Stimulated activated naive CD8-positive, alpha-beta T cell treated with anti-CD3 and anti-CD28 coated beads, Interleukin-15, Interleukin-2, amounts not matched to agents 100 U/mL and 50 U/mL, for 24 hours (primary cell): ENCODE measurements around the gene ARHGAP18.

Experiments
- ATAC-seq: fragments of 150-1000 bp; cut with Tn5 transposase; one replicate; pipeline ENCODE4 v1.10.0; 2021
- DNase-seq: peaks from one replicate; pipeline ENCODE4 v3.0.0; 2021

The ARHGAP18 gene

DNA sequence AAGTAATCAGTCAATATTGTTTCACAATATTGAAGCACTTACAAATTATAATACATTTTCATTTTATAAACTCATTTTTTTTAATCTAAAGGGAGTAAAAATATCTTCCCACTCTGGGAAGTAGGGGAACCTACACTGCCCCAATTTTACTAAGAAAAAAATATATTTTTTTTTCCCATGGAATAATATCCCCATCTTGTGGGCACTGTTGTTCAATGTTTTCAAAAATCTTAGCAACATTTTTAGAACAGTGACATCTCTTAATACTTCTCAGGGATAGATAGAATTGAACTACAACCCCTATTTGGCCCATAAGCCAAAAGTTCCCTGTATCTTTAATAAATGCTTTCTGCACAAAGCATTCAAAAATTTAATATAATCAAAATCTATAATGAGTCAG lies 42.9 kb downstream of the ARHGAP18 start:
- DNase-seq (no peak), ATAC-seq (no peak)

- ATAC-seq, result no peak
- no peak for DNase-seq
These were observed 44.4 kb downstream of the ARHGAP18 start for GRCh38 chr6:129665555-129665954.

- ATAC-seq, result no peak
- DNase-seq, result no peak
These were observed 46.4 kb downstream of the ARHGAP18 start for GRCh38 chr6:129663531-129663930.

DNA sequence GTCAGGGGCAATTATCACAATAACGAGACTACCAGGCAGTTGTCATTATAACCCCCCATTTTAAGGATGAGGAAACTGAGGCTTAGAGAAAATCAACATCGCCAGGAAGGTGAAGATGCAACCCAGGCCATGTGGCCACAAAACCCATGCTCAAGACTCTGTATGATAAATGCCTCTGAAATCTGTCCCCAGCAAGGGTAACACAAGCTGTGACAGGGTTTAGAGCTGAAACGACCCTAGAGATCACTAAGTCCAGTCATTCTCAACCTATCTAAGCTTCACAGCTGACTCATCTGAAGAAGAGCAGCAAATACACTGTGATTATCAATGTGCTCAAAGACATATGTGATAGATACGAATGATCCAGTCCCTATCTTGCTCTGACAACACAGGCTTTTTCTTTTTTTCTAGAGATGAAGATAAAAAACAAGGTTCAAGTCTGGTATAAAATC lies 47.0 kb downstream of the ARHGAP18 start:
- DNase-seq (no peak), ATAC-seq (peak; percentile 46)

GRCh38 chr6:129662406-129662766 lies 47.6 kb downstream of the ARHGAP18 start:
- DNase-seq (no peak), ATAC-seq (no peak)

- ATAC-seq, result no peak
- no peak for DNase-seq
These were observed 48.2 kb downstream of the ARHGAP18 start for GRCh38 chr6:129661536-129662405.

- ATAC-seq, result no peak
- DNase-seq, result no peak
These were observed 49.7 kb downstream of the ARHGAP18 start for GRCh38 chr6:129660346-129660676.

DNA sequence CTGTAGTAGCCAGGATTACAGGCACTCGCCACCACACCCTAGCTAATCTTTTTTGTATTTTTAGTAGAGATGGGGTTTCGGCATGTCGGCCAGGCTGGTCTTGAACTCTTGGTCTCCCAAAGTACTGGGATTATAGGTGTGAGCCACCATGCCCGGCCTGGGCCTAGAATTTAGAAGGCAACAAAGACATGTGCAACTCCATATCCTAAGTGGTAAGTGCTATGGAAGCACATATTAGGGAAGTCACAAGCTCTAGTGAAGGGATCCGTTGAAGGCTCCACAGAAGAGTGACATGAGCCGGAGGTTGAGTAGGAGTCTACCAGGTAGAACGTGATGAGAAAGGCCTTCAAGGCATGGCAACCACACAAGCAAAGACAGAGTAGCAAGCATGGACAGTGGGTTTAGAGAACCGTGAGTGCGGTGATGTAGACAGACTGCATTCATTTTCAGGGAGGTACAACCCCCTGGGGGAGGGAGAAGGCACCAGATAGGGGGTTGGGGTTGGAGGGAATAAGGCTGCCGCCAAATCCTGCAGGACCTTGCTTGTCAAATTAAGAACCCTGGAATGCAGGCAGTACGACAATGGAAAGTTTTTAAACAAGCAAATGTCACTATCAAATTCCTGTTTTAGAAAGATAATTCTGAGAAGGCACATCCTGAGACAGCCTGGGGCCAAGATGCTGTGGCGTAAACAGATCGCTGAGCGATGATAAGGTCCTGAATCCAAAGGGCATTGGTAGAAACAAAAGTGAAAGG lies 50.2 kb downstream of the ARHGAP18 start:
- DNase-seq, result no peak

DNA sequence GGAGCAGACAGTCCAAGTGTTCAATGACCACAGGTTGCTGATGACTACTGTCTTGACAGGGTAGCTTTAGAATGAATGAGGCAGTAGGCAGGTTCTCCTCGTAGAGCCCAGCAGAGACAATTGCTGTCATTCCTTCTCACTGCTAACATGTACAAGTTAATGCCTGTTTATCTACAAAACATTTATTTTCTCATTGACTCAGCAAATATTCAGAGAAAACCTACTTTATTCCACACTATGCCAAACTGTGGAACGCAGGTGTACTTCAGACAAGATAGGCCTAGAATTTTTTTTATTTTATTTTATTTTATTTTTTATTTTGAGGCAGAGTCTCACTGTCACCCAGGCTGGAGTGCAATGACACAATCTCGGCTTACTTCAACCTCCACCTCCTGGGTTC lies 50.8 kb downstream of the ARHGAP18 start:
- no peak for ATAC-seq

More for the DNA sequence above, 50.2 kb downstream of the ARHGAP18 start:
- ATAC-seq, result no peak

DNA sequence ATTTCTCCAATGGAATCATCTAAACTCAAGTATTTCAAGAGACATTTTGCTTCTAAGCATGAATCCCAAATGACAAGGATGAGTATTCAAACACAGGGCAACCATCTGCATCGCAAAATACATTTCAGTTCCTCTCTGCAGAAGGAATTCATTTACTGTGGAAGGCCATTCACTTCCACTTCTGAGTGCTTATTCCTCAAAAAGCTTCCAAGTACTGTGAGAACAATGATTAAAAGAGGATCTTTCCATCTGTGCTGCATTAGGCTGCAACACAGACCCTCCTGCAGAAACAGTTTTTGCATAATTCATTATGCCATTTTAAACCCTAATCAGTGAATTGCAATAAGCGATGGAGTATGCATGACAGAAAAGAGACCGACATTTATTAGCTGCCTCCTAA lies 52.5 kb downstream of the ARHGAP18 start:
- ATAC-seq, result no peak
- no peak for DNase-seq

More for the DNA sequence above, 50.8 kb downstream of the ARHGAP18 start:
- DNase-seq, result no peak

GRCh38 chr6:129655334-129655733 lies 54.6 kb downstream of the ARHGAP18 start:
- ATAC-seq (no peak), DNase-seq (no peak)

GRCh38 chr6:129653746-129654145 lies 56.2 kb downstream of the ARHGAP18 start:
- no peak for ATAC-seq
- DNase-seq, result no peak

- no peak for DNase-seq
- no peak for ATAC-seq
These were observed 56.7 kb downstream of the ARHGAP18 start for GRCh38 chr6:129653229-129653628.

DNA sequence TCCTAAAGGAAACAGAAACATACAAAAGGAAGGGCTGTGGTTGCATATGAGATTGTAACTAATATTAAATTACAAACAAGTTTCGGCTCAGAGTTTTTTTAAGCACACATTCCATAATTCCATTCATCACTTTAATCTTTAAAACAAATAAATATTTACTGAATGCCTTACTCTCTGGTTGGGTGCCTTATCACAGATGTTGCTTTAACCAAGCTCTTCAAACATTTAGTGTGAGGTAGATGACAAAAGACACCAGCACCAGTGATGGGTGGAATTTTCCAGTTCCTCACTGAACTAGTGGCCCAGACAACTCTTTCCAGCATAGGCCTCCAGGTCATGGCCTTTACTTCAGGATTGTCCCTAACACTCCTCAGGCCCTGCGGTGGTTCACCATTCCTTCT lies 58.7 kb downstream of the ARHGAP18 start:
- ATAC-seq (no peak), DNase-seq (no peak)

DNA sequence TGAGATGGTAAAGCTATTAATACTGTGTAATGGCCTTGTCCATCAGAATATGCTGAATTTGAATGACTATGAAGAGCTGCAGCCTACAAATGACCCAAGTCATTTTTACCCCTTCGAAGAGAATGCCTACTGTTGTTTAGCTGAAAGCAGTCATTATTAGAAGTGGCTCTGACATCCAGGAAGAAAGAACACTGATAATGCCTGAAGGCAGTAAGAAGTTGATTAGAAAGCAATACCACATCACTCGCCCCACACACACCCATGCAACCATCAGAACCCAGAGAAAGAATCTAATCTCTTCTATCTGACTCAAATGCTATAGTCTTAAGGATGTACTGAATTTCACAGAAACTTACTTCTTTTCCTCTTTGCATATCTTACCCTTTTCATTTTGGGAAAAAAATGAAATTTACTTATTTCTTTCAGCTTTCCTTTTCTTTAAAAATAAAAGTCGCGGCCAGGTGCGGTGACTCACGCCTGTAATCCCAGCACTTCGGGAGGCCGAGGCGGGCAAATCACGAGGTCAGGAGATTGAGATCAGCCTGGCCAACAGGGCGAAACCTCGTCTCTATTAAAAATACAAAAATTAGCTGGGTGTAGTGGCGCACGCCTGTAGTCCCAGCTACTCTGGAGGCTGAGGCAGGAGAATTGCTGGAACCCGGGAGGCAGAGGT lies 61.0 kb downstream of the ARHGAP18 start:
- ATAC-seq, result no peak
- DNase-seq, result no peak

DNA sequence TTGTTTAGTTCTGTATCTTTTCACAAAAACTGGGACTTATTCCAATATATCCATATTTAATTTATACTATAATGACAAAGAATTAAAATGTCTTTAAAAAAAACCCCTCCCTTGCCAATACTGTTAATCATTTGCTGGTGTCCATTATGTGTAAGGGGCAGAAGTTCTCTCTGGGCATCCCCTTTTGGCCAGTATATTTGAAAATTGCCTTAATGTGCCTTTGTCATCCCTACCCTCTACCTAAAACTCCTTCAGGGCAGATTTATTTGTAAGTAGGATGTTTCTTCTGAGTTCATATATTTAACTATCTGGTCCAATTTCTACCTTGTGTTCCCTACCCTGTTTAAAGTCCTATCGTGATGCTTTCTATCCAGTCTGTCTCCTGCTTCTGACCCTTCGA lies 62.9 kb downstream of the ARHGAP18 start:
- DNase-seq, result no peak

GRCh38 chr6:129646642-129647041 lies 63.3 kb downstream of the ARHGAP18 start:
- ATAC-seq, result no peak

More for the DNA sequence above, 62.9 kb downstream of the ARHGAP18 start:
- ATAC-seq, result no peak

DNA sequence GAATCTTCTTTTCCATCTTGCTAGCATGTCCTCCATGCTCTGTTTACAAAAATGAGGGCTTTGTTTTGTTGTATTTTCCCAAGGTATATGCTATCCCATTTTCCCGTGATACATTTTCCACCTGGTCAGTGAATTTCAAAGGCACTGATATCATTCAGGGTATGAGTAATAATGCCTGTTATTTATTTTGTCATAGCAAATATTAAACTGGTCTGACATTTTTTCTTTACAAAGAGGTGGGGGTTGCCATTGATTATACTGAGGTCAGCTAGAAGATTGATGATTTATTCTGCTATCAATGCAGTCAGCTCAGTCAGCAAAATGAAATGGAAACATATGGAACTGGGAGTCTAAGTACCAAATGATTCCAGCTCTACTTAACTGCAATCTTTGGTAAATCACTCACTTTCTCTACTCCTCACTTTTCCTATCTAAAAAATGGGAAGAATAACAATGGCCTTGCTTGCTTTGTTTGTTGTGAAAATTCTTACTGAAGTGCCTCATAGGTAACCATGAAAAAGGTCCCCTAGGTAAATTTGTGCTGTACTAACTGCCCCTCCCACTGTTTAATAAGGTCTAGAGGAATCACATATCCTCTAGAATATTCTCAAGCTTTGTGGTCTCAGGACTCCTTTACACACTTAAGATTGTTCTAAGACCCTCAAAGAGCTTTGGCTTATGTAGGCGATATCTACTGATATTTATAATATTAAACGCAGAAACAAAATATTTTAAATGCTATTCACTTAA lies 64.0 kb downstream of the ARHGAP18 start:
- ATAC-seq, result no peak
- no peak for DNase-seq

More at GRCh38 chr6:129646642-129647041, 63.3 kb downstream of the ARHGAP18 start:
- no peak for DNase-seq

DNA sequence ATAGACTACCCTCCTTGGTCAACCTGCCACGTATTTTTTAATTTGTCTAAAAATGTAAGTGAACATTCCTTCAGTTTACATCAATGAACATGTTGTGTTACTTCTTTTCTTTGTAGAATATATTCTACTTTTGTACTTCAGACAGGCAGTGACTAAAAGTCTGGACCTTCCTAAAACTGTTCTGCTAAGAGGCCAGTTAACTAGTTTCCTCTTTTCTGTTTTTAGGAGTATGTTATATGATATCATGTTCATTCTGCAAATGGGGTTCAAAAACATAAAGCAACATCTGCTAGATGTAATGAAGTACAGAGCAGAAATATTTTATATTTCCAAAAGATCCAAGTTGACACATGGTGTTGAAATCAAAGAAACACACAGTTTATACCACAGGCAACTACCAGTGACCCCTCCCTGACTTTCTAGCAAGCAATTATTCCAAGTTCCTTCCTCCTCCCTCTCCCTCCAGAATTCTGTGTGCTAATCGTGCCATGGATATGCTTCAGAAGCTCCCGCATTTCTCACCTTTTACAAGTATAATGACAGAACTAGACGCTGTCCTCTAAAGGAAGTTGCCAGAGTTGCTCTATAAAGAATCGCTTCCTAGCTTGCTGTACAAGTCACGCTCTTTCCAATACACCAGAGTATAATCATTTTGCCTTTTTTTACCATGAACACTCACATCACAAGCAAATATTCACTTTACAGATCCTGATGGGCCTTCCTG lies 64.7 kb downstream of the ARHGAP18 start:
- no peak for ATAC-seq
- no peak for DNase-seq

DNA sequence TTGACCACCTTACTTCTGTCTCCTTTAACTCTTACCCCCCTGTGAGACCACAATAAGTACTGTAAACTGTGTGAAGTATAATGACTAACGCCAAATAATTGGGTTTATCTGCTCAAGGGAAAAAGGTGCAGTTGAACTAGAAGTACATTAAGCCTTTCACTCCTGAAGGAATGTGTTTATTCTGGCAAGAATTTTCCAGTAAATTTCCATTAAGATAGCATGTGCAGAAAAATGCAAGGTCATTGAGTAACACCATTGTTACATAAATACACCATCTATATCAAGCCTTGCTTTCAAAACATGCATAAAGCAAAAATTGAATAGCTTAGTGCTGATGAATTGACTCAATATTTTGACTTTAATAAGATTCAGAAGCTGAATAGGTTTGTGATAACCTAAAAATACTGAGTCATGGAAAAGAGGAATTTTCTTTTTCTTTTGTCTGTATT lies 65.4 kb downstream of the ARHGAP18 start:
- no peak for DNase-seq
- ATAC-seq, result no peak

DNA sequence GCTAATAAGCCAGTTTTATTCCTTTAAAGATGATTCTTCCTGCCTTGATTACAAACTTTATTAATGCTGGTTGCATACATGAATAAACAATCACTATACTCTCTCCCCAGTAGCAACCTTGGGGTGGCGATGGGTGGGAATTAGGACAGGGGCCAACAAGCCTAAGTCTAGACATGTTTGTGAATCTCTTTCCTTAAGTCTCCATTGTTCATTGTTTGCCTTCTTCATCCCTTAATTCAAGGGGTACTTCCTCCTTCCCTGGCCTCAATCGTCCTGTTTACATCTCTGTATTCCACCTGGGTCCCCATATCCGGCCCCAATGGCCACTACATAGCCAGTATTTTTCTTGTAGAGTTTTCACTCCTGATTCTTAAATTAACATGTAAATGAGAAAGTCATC lies 66.0 kb downstream of the ARHGAP18 start:
- ATAC-seq (no peak), DNase-seq (no peak)
